Stimulated activated naive B cell treated with anti-CD40 and anti-IgM and Interleukin-4, amounts not matched to agents 10 μg/mL and 1 μg/mL and 100 μg/mL, for 72 hours (primary cell): ENCODE measurements around the gene FBXL13.
"Not testable (repeated sequence)": the region's sequence is repeated elsewhere in the genome, so short reads cannot be mapped to it uniquely, and the experiment has no call there.

ENCODE experiments used
- ATAC-seq, 2 donors: fragments of 150-1000 bp; cut with Tn5 transposase; replicated peaks; 2 replicates each; pipeline ENCODE4 v1.10.0; 2021; ENCODE audit warnings: moderate library complexity in 1 of 2
- DNase-seq: peaks from one replicate; pipeline ENCODE4 v3.0.0; 2021
- H3K27ac Mint-ChIP-seq: one replicate; pipeline ENCODE4 v1.8.0; 2022; ENCODE audit warnings: mild to moderate bottlenecking, mixed read lengths
- H3K27me3 Mint-ChIP-seq, 2 donors: one replicate each; pipeline ENCODE4 v1.8.0; 2022; ENCODE audit warnings: mixed read lengths in 2 of 2
- H3K36me3 Mint-ChIP-seq, 2 donors: one replicate each; pipeline ENCODE4 v1.8.0; 2022; ENCODE audit warnings: mixed read lengths in 2 of 2, mild to moderate bottlenecking in 1 of 2
- H3K4me1 Mint-ChIP-seq, 2 donors: one replicate each; pipeline ENCODE4 v1.8.0; 2022; ENCODE audit warnings: mixed read lengths in 2 of 2, mild to moderate bottlenecking in 1 of 2
- H3K4me3 Mint-ChIP-seq, 2 donors: one replicate each; pipeline ENCODE4 v1.8.0; 2022; ENCODE audit warnings: mild to moderate bottlenecking in 2 of 2, mixed read lengths in 2 of 2, moderate library complexity in 1 of 2
- H3K9me3 Mint-ChIP-seq, 2 donors: one replicate each; pipeline ENCODE4 v1.8.0; 2022; ENCODE audit warnings: mixed read lengths in 2 of 2, mild to moderate bottlenecking in 1 of 2

The FBXL13 gene

GRCh38 chr7:103071000-103071399 is 3.6 kb downstream of the FBXL13 start:
- DNase-seq (no peak), ATAC-seq (no peak)
- Mint-ChIP-seq H3K4me3 (no peak overlapping the region), H3K4me1 (peaks cover 14 to 18% of the 10 kb centered on the region in 2 donors), H3K9me3 (no peaks in the 10 kb centered on the region), H3K27ac (no peak overlapping the region), H3K36me3 (peaks cover 2 to 4% of the 10 kb centered on the region in 2 donors), H3K27me3 (no peaks in the 10 kb centered on the region)

GRCh38 chr7:103068414-103069403 is 5.9 kb downstream of the FBXL13 start:
- H3K27ac Mint-ChIP-seq, result no peak overlapping the region
- no peak for DNase-seq

GRCh38 chr7:103065667-103066066 is 8.9 kb downstream of the FBXL13 start:
- Mint-ChIP-seq H3K4me3 (no peak overlapping the region), H3K36me3 (no peaks in the 10 kb centered on the region), H3K9me3 (no peaks in the 10 kb centered on the region), H3K27ac (no peak overlapping the region), H3K4me1 (peaks cover 0 to 2% of the 10 kb centered on the region in 2 donors), H3K27me3 (no peaks in the 10 kb centered on the region)
- peak; percentile 78 to 81 for ATAC-seq
- peak; percentile 26 for DNase-seq

More at GRCh38 chr7:103068414-103069403, 5.9 kb downstream of the FBXL13 start:
- Mint-ChIP-seq H3K4me3 (no peak overlapping the region), H3K27me3 (no peaks in the 10 kb centered on the region), H3K9me3 (no peaks in the 10 kb centered on the region), H3K36me3 (no peaks in the 10 kb centered on the region), H3K4me1 (peaks cover 2 to 3% of the 10 kb centered on the region in 2 donors)
- ATAC-seq, result no peak

GRCh38 chr7:103063895-103064294 is 10.7 kb downstream of the FBXL13 start:
- Mint-ChIP-seq H3K9me3 (no peaks in the 10 kb centered on the region), H3K27ac (no peak overlapping the region), H3K36me3 (no peaks in the 10 kb centered on the region), H3K4me3 (no peak overlapping the region), H3K27me3 (no peaks in the 10 kb centered on the region), H3K4me1 (peaks cover 0 to 2% of the 10 kb centered on the region in 2 donors)
- ATAC-seq (no peak), DNase-seq (no peak)

GRCh38 chr7:103059471-103059870 is 15.1 kb downstream of the FBXL13 start:
- DNase-seq (no peak), ATAC-seq (no peak)
- Mint-ChIP-seq H3K36me3 (peaks cover 0 to 2% of the 10 kb centered on the region in 2 donors), H3K4me1 (no peaks in the 10 kb centered on the region), H3K27ac (no peak overlapping the region), H3K4me3 (no peak overlapping the region), H3K9me3 (no peaks in the 10 kb centered on the region), H3K27me3 (no peaks in the 10 kb centered on the region)

GRCh38 chr7:103058122-103058521 is 16.5 kb downstream of the FBXL13 start:
- Mint-ChIP-seq H3K9me3 (no peaks in the 10 kb centered on the region), H3K4me1 (no peaks in the 10 kb centered on the region), H3K27me3 (no peaks in the 10 kb centered on the region), H3K36me3 (peaks cover 4 to 5% of the 10 kb centered on the region in 2 donors), H3K4me3 (no peak overlapping the region), H3K27ac (no peak overlapping the region)
- DNase-seq (no peak), ATAC-seq (no peak)

GRCh38 chr7:103056006-103056405 is 18.6 kb downstream of the FBXL13 start:
- not testable (repeated sequence) for H3K27me3 Mint-ChIP-seq, H3K4me1 Mint-ChIP-seq, H3K9me3 Mint-ChIP-seq, H3K27ac Mint-ChIP-seq, H3K4me3 Mint-ChIP-seq, ATAC-seq, H3K36me3 Mint-ChIP-seq, DNase-seq

- ATAC-seq (no peak), DNase-seq (no peak)
- Mint-ChIP-seq H3K27ac (no peak overlapping the region), H3K9me3 (peaks cover 0 to 8% of the 10 kb centered on the region in 2 donors), H3K36me3 (peaks cover 7 to 14% of the 10 kb centered on the region in 2 donors), H3K4me3 (no peak overlapping the region), H3K27me3 (no peaks in the 10 kb centered on the region), H3K4me1 (no peaks in the 10 kb centered on the region)
Measured at GRCh38 chr7:103051519-103051918, 23.1 kb downstream of the FBXL13 start.

GRCh38 chr7:103048833-103049232 is 25.8 kb downstream of the FBXL13 start:
- no peaks in the 10 kb centered on the region for H3K27me3 Mint-ChIP-seq
- DNase-seq, result no peak

GRCh38 chr7:103041815-103042214 is 32.8 kb downstream of the FBXL13 start:
- H3K4me3 Mint-ChIP-seq, H3K4me1 Mint-ChIP-seq, DNase-seq, H3K9me3 Mint-ChIP-seq, H3K36me3 Mint-ChIP-seq, ATAC-seq, H3K27ac Mint-ChIP-seq, H3K27me3 Mint-ChIP-seq: not testable (repeated sequence)

More at GRCh38 chr7:103048833-103049232, 25.8 kb downstream of the FBXL13 start:
- Mint-ChIP-seq H3K4me1 (no peaks in the 10 kb centered on the region), H3K36me3 (peaks cover 7 to 12% of the 10 kb centered on the region in 2 donors), H3K27ac (no peak overlapping the region), H3K9me3 (peaks cover 0 to 8% of the 10 kb centered on the region in 2 donors), H3K4me3 (no peak overlapping the region)
- ATAC-seq, result no peak

- not testable (repeated sequence) for H3K36me3 Mint-ChIP-seq, H3K4me1 Mint-ChIP-seq, H3K27ac Mint-ChIP-seq, DNase-seq, H3K4me3 Mint-ChIP-seq, ATAC-seq, H3K9me3 Mint-ChIP-seq, H3K27me3 Mint-ChIP-seq
Measured at GRCh38 chr7:103037823-103038739, 36.5 kb downstream of the FBXL13 start.

- H3K4me3 Mint-ChIP-seq, result no peak overlapping the region
- peaks cover 0 to 2% of the 10 kb centered on the region in 2 donors for H3K9me3 Mint-ChIP-seq
- no peak overlapping the region for H3K27ac Mint-ChIP-seq
- H3K4me1 Mint-ChIP-seq, result peaks cover 3 to 5% of the 10 kb centered on the region in 2 donors
- no peaks in the 10 kb centered on the region for H3K36me3 Mint-ChIP-seq
- H3K27me3 Mint-ChIP-seq, result no peaks in the 10 kb centered on the region
- ATAC-seq (no peak), DNase-seq (no peak)
Measured at GRCh38 chr7:103037476-103037822, 37.1 kb downstream of the FBXL13 start.

GRCh38 chr7:103034318-103034717 is 40.3 kb downstream of the FBXL13 start:
- not testable (repeated sequence) for H3K9me3 Mint-ChIP-seq, H3K36me3 Mint-ChIP-seq, H3K27me3 Mint-ChIP-seq, H3K4me1 Mint-ChIP-seq, DNase-seq, ATAC-seq, H3K27ac Mint-ChIP-seq, H3K4me3 Mint-ChIP-seq

GRCh38 chr7:103031781-103032180 is 42.8 kb downstream of the FBXL13 start:
- DNase-seq, result no peak
- no peaks in the 10 kb centered on the region for H3K27me3 Mint-ChIP-seq
- no peaks in the 10 kb centered on the region for H3K36me3 Mint-ChIP-seq
- peaks cover 0 to 1% of the 10 kb centered on the region in 2 donors for H3K9me3 Mint-ChIP-seq
- H3K4me3 Mint-ChIP-seq, result no peak overlapping the region
- peaks cover 0 to 6% of the 10 kb centered on the region in 2 donors for H3K4me1 Mint-ChIP-seq
- no peak for ATAC-seq
- no peak overlapping the region for H3K27ac Mint-ChIP-seq
